SU-DHL-6 (cell line): ENCODE results near the gene HSDL2.

Source experiments
- EZH2phosphoT487 ChIP-seq: fragments of 200-600 bp; sonication (generic), shearing (Covaris generic); conservative IDR thresholded peaks from 2 replicates; pipeline ENCODE4 v1.6.1; 2018; ENCODE audit warnings: mild to moderate bottlenecking, antibody characterized with exemption, low read length, moderate library complexity, mixed read lengths
- TF ChIP-seq, protein P1 (sequence below): fragments of 200-600 bp; sonication (generic); IDR thresholded peaks from one replicate; pipeline ENCODE4 v1.5.1; 2017; ENCODE audit warnings: antibody characterized with exemption, mild to moderate bottlenecking, low read length, moderate library complexity; ENCODE audit not compliant: insufficient read depth, poor library complexity, severe bottlenecking

DNA sequence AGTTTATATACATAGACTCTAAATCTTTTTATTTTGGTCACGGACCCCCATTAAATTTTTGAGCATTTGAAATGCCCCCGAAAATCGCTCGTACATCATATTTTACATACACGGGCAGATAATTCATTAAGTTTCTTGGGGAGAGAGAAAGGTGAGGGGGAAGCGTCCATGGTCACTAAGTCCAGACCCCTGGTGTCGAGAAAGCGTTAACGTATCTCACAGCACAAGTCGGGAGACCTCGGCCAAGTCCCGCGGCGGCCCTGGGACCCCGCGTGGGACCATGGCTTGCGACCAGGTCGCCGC is 47.3 kb upstream of the HSDL2 start:
- TF ChIP-seq, protein P1, sequence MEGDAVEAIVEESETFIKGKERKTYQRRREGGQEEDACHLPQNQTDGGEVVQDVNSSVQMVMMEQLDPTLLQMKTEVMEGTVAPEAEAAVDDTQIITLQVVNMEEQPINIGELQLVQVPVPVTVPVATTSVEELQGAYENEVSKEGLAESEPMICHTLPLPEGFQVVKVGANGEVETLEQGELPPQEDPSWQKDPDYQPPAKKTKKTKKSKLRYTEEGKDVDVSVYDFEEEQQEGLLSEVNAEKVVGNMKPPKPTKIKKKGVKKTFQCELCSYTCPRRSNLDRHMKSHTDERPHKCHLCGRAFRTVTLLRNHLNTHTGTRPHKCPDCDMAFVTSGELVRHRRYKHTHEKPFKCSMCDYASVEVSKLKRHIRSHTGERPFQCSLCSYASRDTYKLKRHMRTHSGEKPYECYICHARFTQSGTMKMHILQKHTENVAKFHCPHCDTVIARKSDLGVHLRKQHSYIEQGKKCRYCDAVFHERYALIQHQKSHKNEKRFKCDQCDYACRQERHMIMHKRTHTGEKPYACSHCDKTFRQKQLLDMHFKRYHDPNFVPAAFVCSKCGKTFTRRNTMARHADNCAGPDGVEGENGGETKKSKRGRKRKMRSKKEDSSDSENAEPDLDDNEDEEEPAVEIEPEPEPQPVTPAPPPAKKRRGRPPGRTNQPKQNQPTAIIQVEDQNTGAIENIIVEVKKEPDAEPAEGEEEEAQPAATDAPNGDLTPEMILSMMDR, result no peak
- TF ChIP-seq EZH2phosphoT487, result no peak
